HG03108 (cell line): ENCODE results near the gene EFCAB12.
"Not testable (repeated sequence)": the region's sequence is repeated elsewhere in the genome, so short reads cannot be mapped to it uniquely, and the experiment has no call there.

Experiments used
- ATAC-seq: cut with Tn5 transposase; IDR thresholded peaks from one replicate; pipeline ENCODE4 v1.9.1; 2021; ENCODE audit warnings: moderate library complexity; ENCODE audit not compliant: unreplicated experiment

EFCAB12 gene

DNA sequence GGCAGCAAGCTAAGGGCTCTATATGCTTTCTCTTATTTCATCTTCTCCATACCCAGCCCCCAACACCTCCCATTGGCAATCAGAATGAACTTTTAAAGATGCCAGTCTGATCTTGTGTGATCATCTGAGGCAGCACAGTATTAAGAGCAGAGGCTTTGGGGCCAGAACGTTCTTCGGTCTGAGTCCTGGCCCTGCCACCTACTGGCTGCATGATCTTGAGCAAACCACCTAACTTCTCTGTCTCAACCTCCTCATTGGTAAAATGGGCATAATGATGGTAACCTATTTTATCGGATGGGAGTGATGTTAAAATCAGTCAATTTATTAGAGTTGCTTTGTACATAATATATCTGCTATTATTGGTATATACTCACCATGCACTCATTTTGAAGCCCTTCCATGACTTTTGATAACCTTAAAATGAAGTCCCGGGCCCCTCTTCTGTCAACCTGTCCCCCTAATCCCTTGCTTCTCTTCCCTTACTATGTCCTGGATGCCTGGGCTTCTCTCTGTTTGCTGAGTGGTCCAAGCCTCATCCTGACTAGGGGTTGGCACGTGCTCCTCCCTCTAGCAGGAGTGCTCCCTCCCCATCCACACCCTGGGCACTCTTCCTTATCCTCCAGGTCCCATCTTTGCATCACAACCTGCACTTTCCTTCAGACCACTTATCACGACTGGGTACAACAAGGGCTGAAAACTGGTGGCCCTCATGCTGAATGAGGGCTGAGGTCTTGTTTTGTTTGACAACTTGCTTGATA is 6.3 kb downstream of the EFCAB12 start:
- no peak for ATAC-seq

DNA sequence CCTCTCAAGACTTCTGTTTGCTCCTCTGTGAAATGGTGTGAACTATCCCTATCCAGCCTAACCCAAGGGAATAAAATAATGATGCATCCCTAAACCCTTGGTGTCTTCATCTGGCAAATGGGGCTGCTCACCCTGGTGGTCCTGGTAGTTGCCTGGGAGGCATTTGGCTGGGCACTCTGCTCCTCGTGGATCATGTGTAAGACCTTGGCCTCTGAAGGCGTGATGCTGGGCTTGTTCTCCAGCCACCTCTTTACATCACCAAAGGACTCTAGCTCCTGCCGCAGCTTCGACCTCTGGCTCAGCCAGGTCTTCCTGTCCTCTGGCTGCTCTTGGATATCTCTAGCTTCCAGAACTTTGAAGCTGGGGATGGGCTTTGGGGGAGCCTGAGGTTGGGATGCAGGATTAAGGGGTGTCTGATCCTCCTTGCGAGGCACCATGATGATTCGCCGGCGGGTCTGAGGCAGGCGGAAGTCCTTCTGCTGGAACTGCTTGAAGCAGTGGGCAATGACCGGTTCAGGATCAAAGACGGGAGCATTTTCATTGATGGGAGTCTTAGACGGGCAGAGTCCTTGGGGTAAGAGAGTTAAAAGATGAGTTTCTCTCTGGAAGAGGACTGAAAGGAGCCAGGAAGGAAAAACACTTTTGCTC is 7.1 kb downstream of the EFCAB12 start:
- no peak for ATAC-seq

DNA sequence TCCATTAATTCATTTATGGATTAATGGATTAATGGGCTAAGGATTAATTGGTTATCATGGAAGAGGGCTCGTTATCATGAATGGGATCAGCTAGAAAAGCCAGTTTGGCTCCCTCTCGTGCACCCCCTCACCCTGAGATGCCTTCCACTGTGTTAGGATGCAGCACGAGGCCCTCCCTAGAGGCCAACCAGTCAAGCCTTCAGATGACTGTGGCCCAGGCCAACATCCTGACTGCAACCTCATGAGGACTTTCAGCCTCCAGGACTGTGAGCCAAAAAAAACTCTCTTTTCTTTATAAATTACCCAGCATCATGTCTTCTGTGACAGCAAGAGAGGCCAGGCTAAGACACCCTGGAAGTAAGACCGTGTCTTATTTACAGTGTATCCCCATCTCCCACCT is 9.0 kb downstream of the EFCAB12 start:
- no peak for ATAC-seq

- ATAC-seq, result no peak
Measured at GRCh38 chr3:129418041-129418973, 10.1 kb downstream of the EFCAB12 start.

GRCh38 chr3:129417326-129417725 is 11.1 kb downstream of the EFCAB12 start:
- no peak for ATAC-seq

DNA sequence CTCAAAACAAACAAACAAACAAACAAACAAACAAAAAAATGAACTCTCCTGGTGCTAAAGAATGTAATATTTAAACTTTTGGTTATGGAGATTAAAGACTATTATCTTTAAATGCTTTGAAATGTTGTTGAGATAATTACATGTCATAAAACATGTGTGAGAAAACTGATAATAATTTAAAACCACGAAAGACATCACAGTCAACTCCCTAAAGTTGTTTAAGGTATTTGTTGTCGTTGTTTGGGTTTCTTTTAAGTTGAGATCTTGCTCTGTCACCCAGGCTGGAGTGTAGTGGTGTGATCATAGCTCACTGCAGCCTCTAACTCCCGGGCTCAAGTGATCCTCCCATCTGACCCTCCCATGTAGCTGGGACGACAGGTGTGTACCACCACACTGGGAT is 12.0 kb downstream of the EFCAB12 start:
- ATAC-seq, result no peak

- ATAC-seq, result no peak
Measured at GRCh38 chr3:129415830-129416229, 12.6 kb downstream of the EFCAB12 start.

GRCh38 chr3:129415378-129415777 is 13.1 kb downstream of the EFCAB12 start:
- ATAC-seq, result no peak

- ATAC-seq, result peak; percentile 82
Measured at GRCh38 chr3:129413687-129414506, 14.5 kb downstream of the EFCAB12 start.

GRCh38 chr3:129413238-129413637 is 15.2 kb downstream of the EFCAB12 start:
- not testable (repeated sequence) for ATAC-seq

DNA sequence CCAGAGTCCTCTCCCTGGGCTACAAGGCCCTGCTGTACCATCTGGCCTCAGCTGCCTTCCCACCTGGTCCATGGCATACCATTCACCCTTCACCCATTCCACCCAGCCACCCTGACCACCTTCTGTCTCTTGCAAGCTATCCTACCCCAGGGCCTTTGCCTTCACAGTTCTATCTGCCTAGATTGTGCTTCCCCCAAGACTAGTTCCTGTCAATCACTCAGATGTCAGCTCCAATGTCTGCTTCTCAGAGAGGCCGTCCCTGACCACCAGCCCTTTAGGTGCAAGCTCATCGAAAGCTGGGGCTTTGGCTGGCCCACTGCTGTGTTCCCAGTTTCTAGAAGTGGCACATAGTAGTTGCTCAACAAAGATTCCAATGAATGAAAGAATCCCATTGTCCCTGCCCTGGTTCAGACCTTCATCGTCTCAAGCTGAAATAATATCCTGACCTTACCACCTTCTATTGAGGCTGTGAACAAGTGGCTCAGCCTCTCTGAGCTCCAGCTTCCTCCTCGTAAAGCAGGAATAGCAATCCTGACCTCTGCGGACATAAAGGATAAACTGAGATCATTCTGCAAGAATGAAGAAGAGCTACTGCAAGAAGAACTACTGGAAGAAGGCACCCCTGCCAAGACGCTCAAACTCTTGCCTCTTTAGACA is 15.8 kb downstream of the EFCAB12 start:
- ATAC-seq, result no peak

DNA sequence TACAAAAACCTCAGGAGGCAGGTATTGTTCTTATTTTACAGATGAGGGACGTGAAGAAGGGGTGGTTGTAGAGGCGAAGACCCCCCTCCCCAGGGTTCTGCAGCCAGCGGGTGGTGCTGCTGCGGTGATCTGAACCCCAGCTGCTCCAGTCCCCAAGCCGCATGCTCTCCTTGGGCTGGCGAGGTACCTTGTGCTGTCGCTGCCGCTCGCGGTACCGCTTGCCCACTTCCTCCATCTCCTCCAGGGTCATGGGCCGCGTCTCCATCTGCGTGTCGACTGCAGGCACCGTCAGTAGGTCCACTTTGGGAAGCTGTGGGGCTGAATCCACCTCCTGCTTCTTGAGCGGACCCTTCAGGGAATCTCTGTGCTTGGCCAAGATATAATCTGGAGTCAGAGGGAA is 17.5 kb downstream of the EFCAB12 start:
- no peak for ATAC-seq

GRCh38 chr3:129409541-129409940 is 18.9 kb downstream of the EFCAB12 start:
- no peak for ATAC-seq

GRCh38 chr3:129404610-129405009 is 23.8 kb downstream of the EFCAB12 start:
- no peak for ATAC-seq

DNA sequence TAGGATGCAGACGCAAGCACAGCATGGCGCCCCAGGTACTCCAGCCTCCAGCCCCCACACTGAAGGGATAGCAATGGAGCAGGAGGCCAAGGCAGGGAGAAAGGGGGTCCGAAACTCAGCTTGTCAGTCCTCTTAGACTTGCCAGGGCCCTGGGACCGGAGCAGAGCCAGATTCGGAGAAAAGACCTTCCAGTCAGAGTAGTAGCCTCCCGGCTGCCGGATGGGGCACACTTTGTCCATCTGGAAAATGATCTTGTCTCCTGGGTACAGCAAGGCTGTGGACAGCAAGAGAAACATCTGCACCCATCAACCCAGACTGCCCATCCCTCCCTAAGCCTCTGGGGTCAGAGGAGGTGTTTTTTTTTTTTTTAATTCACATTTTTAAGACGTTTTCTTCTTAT is 24.3 kb downstream of the EFCAB12 start:
- no peak for ATAC-seq

- no peak for ATAC-seq
Measured at GRCh38 chr3:129403450-129403849, 25.0 kb downstream of the EFCAB12 start.

- no peak for ATAC-seq
Measured at GRCh38 chr3:129402616-129403015, 25.8 kb downstream of the EFCAB12 start.

GRCh38 chr3:129402210-129402609 is 26.2 kb downstream of the EFCAB12 start:
- ATAC-seq, result no peak

DNA sequence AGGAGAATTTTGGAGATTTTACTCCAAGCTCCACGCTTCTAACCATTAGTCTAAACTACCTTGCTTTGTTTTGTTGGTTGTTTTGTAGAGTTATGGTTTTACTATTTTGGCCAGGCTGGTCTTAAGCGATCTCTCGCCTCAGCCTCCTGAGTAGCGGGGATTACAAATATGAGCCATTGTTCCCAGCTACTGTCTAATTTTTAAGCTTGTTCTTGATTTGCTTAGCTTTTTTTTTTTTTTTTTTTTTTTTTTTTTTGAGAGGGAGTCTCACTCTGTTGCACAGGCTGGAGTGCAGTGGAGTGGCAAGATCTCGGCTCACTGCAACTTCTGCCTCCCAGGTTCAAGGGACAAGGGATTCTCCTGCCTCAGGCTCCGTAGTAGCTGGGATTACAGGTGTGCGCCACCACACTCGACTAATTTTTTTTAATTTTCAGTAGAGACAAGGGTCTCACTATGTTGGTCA is 28.5 kb downstream of the EFCAB12 start:
- peak; percentile 24 for ATAC-seq
